HTERT RPE-1 (cell line): ENCODE measurements around the gene MBD6.
"Not testable (repeated sequence)": the region's sequence is repeated elsewhere in the genome, so short reads cannot be mapped to it uniquely, and the experiment has no call there.

Source experiments
- in situ Hi-C: fragments of 300-500 bp; cut with MboI; formaldehyde crosslinking; loops from 4 replicates; pipeline ENCODE4 v1.14.3; 2020; ENCODE audit warnings: low sequenced_read_pairs

Gene MBD6

GRCh38 chr12:57487597-57488401, 34.8 kb upstream of the MBD6 start, which contains the start of gene MARS1:
TSS of gene MARS1 (plus strand) at chr12:57488068. CDS start at chr12:57488091, 23 bp downstream.
- in situ Hi-C loops, result no loop called here

GRCh38 chr12:57488402-57489156, 34.0 kb upstream of the MBD6 start:
- in situ Hi-C loops, result no loop called here

GRCh38 chr12:57489157-57489641, 33.4 kb upstream of the MBD6 start:
- in situ Hi-C loops, result no loop called here

- in situ Hi-C loops, result no loop called here
Measured at GRCh38 chr12:57490126-57490525, 32.5 kb upstream of the MBD6 start.

GRCh38 chr12:57491393-57492280, 31.0 kb upstream of the MBD6 start:
- in situ Hi-C loops, result no loop called here

GRCh38 chr12:57495051-57495701, 27.4 kb upstream of the MBD6 start:
- in situ Hi-C loops, result not testable (repeated sequence)

GRCh38 chr12:57496822-57497221, 25.8 kb upstream of the MBD6 start:
- in situ Hi-C loops, result no loop called here

- in situ Hi-C loops, result no loop called here
Measured at GRCh38 chr12:57497223-57498131, 25.1 kb upstream of the MBD6 start.

- in situ Hi-C loops, result no loop called here
Measured at GRCh38 chr12:57498132-57498502, 24.5 kb upstream of the MBD6 start.

GRCh38 chr12:57498571-57498970, 24.1 kb upstream of the MBD6 start:
- in situ Hi-C loops, result no loop called here

GRCh38 chr12:57500213-57500612, 22.4 kb upstream of the MBD6 start:
- in situ Hi-C loops, result no loop called here

GRCh38 chr12:57502311-57502969, 20.2 kb upstream of the MBD6 start:
- in situ Hi-C loops, result not testable (repeated sequence)

GRCh38 chr12:57506541-57506940, 16.1 kb upstream of the MBD6 start:
- in situ Hi-C loops, result not testable (repeated sequence)

GRCh38 chr12:57507796-57508195, 14.8 kb upstream of the MBD6 start:
- in situ Hi-C loops, result not testable (repeated sequence)

- in situ Hi-C loops, result no loop called here
Measured at GRCh38 chr12:57511161-57511560, 11.5 kb upstream of the MBD6 start.

GRCh38 chr12:57511588-57512325, 10.9 kb upstream of the MBD6 start:
- in situ Hi-C loops, result no loop called here

- in situ Hi-C loops, result no loop called here
Measured at GRCh38 chr12:57512665-57513064, 10.0 kb upstream of the MBD6 start.

- in situ Hi-C loops, result no loop called here
Measured at GRCh38 chr12:57513266-57513665, 9.4 kb upstream of the MBD6 start.
